ENCODE results near the gene MTREX.

- TF ChIP-seq CTCF (IDR thresholded peaks at IDR 0.05; ENCODE audit: low read depth, low read length, missing input control): no peak
- TF ChIP-seq YY1 (IDR thresholded peaks at IDR 0.05): peak; percentile 99
- TF ChIP-seq GABPA (IDR thresholded peaks at IDR 0.05 in 1 of 2, conservative IDR thresholded peaks at IDR 0.05 in 1 of 2): peak in 1 of 2 donors; percentile 32
- TF ChIP-seq FOXA1 (IDR thresholded peaks at IDR 0.05): no peak
- TF ChIP-seq TAF1 (conservative IDR thresholded peaks at IDR 0.05): peak; percentile 84
- TF ChIP-seq RAD21 (IDR thresholded peaks at IDR 0.05): no peak
- peak; percentile 84 for TF ChIP-seq REST (IDR thresholded peaks at IDR 0.05)
- peak; percentile 52 for TF ChIP-seq SP1 (IDR thresholded peaks at IDR 0.05)
- TF ChIP-seq ATF3 (IDR thresholded peaks at IDR 0.05): no peak
Measured at GRCh38 chr5:55307383-55308253, at the start of gene MTREX, which contains the start of gene DHX29.

Data from liver (tissue), 3 donors.